OCI-M1 (cell line): ENCODE measurements around the gene SESN3.
"Not testable (repeated sequence)": the region's sequence is repeated elsewhere in the genome, so short reads cannot be mapped to it uniquely, and the experiment has no call there.

Source experiments
- DNase-seq: peaks from one replicate; lab custom pipeline; 2025; lab: John Stamatoyannopoulos, UW

Gene SESN3

GRCh38 chr11:95251896-95252295, 20.9 kb upstream of the SESN3 start:
- not testable (repeated sequence) for DNase-seq

DNA sequence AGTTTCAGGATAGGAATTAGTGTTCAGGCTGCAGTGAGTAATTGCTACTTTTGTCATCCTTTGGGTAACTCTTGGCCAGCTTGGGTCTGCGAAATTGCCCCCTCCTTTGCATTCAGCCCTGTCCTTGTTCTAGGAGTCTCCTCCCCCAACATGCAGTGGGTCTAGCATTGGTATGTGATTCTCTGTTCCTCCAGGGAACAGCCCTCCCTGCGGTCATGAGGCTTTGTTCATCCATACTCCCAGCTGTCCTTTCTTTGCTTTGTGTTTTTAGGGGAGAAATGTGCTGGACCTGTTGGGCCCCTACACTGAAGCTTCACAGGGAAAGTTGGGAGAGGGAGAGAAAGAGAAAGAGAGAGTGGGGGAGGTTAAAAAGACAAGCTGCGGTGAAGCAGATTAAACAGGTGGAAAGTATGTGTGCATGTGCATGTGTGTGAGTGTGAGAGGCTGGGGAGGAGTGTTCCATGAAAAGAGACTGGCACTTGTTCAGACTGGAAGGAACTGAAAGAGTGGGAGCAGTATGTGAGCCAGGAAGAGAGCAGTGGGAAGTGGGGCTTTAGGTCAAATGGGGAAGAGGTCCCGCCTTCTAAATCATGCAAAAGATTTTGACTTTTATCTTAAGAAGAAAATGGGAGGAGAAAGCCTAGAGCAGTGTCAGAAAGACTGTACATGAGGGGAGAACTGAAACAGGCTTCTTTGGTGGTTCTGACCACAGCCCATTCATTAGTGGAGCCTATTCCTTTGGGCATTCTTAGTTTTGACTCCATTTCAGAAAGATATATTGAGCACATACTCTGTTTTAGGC, 17.9 kb upstream of the SESN3 start:
- no peak for DNase-seq

DNA sequence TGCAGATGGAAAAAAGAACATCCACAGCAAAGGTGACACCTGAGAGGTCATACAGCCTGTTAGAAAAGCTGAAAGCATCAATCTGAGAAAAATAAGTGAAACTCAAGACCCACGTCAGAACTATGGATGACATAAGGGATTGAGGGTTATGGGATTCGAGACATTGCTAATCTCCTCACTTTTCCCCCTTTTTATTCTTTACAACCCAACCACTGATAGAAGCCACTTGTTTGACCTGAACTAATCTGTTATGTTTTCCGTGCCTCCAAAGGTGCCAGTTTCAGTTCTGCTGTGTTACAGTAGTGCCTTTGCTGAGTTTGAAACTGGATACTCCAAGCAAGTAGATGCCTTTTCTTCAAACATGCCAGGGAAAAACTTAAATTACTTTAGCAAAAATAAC, 16.9 kb upstream of the SESN3 start:
- no peak for DNase-seq

GRCh38 chr11:95247127-95247684, 16.2 kb upstream of the SESN3 start:
- no peak for DNase-seq

- DNase-seq, result no peak
Observed at GRCh38 chr11:95245581-95245980, 14.6 kb upstream of the SESN3 start.

- no peak for DNase-seq
Observed at GRCh38 chr11:95245038-95245437, 14.0 kb upstream of the SESN3 start.

GRCh38 chr11:95243673-95244072, 12.7 kb upstream of the SESN3 start:
- DNase-seq, result no peak

DNA sequence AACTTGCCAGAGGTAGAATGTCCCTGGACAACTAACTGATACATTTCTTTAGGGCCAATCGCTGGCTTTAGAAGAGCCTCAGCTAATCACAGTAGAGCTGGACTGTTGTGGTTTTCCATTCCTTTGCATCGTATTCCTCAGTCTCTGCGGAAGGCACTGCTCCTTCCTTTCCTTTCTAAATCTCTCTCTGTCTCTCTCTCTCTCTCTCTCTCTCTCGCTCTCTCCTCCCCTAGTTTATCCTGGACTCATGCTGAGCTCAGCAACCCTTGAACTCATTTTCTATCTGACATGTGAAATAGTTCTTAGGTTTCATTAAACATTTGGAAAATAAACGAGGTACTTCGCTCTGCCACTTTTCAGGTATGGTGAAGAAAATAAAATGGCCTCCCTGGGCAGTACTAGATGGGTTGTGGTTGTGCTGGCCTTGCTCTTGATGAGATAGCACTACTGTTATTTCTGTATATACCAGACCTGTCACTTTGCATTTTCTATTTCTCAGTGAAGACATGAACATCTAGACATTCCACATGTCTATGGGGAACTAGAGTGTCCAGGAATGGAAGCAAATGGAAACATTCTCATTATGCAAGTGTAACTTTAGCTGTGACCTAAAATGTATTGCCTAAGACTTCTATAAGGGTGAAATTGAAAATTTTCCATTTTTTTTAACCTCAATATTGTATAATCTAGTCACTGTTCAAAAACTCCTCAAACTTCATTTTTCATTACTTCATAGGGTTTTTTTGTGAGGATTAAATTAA, 12.0 kb upstream of the SESN3 start:
- DNase-seq, result no peak

- DNase-seq, result no peak
Observed at GRCh38 chr11:95242091-95242844, 11.3 kb upstream of the SESN3 start.

- DNase-seq, result no peak
Observed at GRCh38 chr11:95241681-95242081, 10.7 kb upstream of the SESN3 start.

DNA sequence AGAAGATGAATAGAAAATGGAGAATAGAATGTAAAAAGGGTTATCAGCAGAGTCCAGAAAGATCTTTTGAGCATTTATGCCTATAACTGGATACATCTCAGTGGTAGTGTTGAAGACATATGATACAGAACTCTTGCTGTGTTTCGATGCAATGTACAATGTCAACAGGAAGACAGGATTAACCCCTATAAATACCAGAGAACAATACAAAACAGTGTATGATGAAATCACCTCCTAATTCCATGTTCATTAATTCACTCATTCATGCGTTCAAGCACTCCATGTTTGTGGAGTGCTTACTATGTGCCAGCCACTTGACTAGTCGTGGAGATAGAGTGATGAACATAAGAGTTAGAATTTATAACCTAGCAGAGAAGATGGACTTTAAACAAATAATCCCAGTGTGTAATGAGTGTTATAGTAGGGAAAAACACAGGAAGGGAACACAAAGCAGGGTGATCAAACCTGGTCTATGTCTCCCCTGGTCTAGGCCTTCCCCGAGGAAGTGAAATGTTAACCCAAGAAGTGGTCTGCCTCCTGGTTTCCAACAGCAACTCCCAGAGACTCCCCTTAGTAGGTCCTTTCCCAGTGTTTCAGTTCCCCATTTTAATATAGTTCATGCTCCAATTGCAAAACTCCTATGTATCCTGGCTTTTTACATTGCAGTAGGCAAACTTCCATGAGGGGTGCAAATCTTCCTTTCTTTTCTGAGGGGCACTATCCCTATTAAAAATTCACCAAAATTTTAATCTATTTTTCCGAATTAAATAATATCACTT, 9.1 kb upstream of the SESN3 start:
- no peak for DNase-seq

DNA sequence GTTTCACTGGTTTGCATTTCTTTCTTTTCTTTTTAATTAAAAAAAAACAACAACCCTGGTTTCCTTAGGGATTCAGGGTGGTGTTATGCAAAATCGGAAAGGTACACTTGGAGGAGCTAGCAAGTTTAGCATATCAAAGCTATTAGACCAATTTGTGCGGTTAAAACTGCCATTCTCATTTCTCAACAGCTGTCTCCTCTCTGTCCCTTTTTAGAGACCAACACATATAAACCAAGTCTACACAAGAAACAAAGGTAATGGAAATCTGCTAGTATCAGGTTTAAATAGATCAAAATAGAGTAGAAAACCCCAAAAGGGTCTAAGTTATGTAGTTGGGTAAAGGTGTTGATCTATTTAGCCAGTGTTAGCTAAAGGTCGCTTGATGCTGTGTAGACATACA, 1.7 kb upstream of the SESN3 start:
- no peak for DNase-seq

- peak; percentile 49 for DNase-seq
Observed at GRCh38 chr11:95231881-95232605, 1.0 kb upstream of the SESN3 start.

- no peak for DNase-seq
Observed at GRCh38 chr11:95230810-95231126, 234 bp downstream of the SESN3 start.

- DNase-seq, result peak; percentile 51
Observed at GRCh38 chr11:95229993-95230809, 801 bp downstream of the SESN3 start.

DNA sequence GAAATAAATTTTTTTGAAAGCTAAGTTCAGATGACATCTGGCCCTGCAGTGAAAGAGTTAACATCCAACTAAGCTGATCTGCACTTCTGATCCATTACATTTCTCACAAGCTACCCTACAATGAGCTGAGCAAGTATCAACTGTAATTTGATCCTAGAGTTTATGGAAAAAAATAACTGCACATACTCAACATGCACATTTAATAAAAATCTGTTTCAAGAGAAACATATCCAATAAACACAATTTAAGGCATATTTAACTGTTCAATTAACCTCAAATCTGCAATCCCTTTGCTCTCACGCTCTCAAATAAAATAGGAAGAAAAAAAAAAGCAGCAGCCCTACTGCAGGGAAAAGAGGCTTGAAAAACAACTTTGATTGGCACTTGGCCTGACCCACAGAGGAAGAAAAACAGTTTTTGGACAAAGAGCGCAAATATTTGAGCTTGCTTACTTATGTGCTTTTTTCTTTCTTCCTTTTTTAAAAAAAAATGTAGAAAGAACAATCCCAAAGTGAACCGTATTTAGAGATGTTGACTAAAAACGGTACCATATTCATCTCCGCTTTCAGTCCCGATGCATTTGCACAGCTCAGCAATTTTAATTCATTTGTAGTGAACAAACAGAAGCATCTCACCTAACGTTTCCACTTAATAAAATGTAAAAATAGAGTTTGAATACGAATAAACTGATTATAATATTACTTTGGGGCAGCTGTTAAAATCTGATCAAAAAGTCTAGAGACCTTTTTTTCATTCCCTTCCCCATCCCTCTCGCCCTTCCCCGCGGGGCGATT, 1.6 kb downstream of the SESN3 start:
- DNase-seq, result peak; percentile 46

- peak; percentile 17 for DNase-seq
Observed at GRCh38 chr11:95228081-95228749, 2.8 kb downstream of the SESN3 start.

- DNase-seq, result not testable (repeated sequence)
Observed at GRCh38 chr11:95227060-95227459, 3.9 kb downstream of the SESN3 start.

- DNase-seq, result no peak
Observed at GRCh38 chr11:95222817-95223216, 8.2 kb downstream of the SESN3 start.
